HG03521 (cell line): ENCODE results near the gene UNCX.

Experiments
- ATAC-seq: cut with Tn5 transposase; IDR thresholded peaks from one replicate; pipeline ENCODE4 v1.9.1; 2021; ENCODE audit warnings: mild to moderate bottlenecking, moderate library complexity; ENCODE audit not compliant: unreplicated experiment

The UNCX gene

GRCh38 chr7:1231214-1232102, 1.2 kb upstream of the UNCX start:
- ATAC-seq, result no peak

- ATAC-seq, result no peak
Measured at GRCh38 chr7:1232103-1232466, 587 bp upstream of the UNCX start.

DNA sequence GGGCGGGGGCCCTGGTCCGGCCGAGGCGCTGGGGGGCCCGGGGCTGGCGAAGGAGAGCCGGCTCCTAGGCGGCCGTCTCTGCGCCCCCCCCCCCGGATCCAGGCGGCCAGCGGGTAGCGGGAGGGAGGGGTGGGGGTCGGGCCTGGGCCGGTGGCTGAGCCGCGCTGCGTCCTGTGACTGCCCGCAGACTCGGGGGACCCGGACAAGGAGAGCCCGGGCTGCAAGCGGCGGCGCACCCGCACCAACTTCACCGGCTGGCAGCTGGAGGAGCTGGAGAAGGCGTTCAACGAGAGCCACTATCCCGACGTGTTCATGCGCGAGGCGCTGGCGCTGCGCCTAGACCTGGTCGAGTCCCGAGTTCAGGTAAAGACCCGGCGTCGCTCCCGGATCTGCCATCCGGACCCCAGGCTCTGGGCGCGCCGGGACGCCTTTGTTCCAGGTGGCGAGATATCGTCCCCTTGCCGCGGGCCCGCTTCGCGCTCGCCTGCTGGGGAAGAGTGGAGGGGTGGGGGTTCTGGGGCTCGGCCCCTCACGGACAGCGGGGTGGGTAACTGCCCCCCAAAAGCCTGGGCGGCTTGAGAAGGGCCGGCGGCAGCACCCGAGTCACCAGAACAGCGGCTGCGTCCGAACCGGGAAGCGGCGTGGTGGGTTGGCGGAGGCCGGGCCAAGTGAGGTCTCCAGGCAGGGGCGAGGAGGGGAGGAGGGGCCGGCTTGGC, 819 bp downstream of the UNCX start:
- no peak for ATAC-seq

DNA sequence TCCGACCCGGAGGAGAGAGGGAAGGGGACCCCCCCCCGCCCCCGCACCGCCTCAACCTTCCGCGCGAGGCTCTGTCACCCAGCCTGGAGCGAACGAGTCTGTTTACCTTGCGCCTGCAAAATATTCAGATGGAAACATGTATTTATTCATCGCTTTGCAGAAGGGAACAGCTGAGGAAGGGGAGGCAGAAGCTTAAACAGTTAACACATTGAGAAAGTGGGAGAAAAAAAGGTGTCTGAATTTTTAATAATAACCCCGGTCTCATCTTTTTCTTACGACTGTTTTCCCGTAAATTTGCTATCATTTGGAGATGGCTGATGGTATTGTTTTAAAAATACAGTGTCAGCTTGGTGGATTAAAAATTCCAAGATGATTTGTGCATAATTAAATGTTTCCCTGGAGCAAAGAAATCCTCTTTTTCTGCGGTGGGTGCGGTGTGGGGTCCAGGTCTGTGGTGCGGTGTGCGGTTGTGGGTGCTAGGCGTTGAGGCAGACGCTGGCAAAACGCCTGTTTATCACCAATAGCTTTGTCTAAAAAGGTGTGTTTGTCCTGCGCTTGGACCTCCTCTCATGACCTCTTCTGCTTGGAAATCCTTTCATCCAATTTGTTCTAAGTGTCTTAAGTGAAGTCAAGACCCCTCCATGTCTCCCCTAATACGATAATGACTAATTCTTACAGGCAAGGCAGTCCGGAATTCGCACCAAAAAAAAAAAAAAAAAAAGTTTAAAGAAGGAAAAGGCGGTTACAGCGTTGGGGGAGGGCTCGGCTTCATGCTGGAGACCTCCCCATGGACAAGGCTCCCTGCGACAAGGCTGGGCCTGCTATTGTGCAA, 1.6 kb downstream of the UNCX start:
- ATAC-seq, result no peak

- no peak for ATAC-seq
Measured at GRCh38 chr7:1234881-1235500, 2.3 kb downstream of the UNCX start.

DNA sequence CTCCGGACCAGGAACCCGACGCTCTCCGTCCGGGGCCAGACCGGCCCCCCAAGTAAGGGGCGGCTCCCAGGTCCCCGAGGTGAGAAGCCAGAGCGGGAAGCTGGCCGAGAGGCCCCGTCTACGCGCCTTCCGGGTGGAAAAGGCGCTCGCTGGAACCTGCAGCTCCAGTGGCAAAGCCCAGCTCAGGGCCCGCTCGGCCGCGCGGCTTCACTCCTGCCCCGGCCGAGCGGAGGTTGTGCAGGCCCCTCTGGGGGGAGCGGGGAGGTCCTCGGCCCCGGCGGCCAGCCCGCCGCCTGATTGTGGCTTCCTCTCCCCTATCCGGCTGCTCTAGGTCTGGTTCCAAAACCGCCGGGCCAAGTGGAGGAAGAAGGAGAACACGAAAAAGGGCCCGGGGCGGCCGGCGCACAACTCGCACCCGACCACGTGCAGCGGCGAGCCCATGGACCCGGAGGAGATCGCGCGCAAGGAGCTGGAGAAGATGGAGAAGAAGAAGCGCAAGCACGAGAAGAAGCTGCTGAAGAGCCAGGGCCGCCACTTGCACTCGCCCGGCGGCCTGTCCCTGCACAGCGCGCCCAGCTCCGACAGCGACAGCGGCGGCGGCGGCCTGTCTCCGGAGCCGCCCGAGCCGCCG, 2.9 kb downstream of the UNCX start:
- ATAC-seq, result no peak

DNA sequence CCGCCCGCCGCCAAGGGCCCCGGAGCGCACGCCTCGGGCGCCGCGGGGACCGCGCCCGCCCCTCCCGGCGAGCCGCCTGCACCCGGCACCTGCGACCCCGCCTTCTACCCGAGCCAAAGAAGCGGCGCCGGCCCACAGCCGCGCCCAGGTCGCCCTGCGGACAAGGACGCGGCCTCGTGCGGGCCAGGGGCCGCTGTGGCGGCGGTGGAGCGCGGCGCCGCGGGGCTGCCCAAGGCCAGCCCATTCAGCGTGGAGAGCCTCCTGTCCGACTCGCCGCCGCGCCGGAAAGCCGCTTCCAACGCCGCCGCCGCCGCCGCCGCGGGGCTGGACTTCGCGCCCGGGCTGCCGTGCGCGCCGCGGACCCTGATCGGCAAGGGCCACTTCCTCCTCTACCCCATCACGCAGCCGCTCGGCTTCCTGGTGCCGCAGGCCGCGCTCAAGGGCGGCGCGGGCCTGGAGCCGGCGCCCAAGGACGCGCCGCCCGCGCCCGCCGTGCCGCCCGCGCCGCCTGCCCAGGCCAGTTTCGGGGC, 3.5 kb downstream of the UNCX start:
- ATAC-seq, result no peak

DNA sequence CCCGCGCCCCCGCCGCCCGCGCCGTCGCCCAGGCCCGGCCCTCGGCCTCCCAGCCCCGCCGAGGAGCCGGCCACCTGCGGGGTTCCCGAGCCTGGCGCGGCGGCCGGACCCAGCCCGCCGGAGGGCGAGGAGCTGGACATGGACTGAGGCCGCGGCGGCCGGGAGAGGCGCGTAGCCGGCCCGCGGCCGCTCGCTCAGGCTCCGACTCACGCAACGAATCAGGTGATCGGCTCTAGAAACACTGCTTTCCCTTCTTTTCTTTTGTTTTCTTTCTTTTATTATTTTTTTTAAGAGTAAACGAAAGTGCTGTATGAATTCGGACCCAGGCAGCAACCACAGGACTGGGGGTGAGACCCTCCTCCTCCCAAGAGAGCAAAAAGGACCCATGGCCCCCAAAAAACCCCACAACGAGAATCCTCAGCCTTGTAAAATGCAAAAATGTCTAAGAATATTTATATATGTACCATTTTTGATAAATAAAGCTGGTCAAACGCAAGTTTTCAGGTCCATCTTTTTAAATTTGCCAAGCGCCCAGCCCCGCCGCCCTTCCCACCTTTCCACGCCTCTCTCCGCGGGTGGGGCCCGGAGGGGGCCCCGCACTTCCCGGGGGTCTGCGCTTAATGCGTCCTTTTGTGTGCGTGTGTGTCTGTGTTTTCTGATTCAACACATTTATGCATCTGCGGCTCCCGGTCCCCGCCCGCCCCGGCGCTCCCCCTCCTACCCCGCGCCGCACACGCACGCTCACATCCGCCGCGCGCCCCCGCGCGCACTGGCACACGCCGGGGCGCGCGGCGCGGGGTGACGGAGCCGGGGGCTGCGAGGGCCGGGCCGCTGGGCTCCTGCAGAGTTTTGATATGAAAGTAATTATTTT, 4.4 kb downstream of the UNCX start:
- ATAC-seq, result no peak

GRCh38 chr7:1237704-1238255, 5.1 kb downstream of the UNCX start:
- no peak for ATAC-seq

GRCh38 chr7:1238450-1238882, 5.8 kb downstream of the UNCX start:
- ATAC-seq, result no peak

- ATAC-seq, result no peak
Measured at GRCh38 chr7:1238931-1239802, 6.5 kb downstream of the UNCX start.

- no peak for ATAC-seq
Measured at GRCh38 chr7:1239803-1240516, 7.3 kb downstream of the UNCX start.

GRCh38 chr7:1240517-1241257, 8.0 kb downstream of the UNCX start:
- no peak for ATAC-seq

GRCh38 chr7:1241258-1241602, 8.6 kb downstream of the UNCX start:
- ATAC-seq, result no peak

DNA sequence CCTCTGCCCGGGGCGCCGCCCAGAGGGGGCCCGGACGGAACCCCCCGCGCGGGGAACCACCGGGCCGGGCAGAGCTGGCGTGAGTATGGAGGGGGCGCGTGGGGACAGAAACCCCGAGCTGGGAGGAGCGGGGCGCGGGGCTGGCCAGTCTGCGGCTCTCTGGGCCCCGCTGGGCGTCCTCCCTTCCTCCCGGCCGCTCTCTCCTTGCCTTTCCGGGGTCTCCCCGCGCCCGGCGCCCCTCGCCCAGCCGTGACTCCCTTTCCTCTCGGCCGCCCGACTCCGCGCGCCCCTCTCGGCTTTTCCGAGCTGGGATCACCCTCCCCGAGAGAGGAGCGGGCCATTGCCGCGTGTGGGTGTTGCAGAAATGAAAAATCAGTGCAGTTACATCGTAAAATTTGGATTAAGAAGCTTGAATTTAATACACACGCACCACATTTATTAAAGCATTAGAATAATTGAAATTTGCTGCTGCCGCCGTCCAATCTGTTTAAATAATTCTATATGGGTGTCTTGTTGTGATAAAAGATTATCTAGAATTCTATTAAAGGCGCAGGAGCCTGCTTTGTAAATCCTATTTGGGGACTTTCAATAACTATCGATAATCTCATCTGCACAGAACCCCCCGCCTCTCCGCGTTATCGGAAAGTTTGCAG, 9.1 kb downstream of the UNCX start:
- ATAC-seq, result no peak

DNA sequence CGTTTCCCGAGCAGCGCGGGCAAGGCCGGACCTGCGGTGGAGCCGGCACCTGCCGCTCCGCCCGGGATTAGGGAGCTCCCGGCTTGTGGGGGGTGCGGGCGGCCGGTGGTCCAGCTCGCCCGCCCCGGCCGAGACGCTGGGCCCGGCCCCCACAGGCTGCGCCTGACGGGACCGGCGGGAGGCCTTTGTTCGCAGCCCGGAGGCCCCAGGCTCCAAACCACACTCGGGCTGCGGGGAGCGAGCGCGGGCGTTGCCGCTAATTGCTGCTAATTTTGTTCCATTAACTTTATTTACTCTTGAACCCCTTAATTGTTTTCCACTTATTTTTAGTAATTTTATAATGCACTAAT, 9.6 kb downstream of the UNCX start:
- ATAC-seq, result no peak
